ENCODE measurements around the gene SRP9. TPM values are rescaled to one million over a fixed set of nuclear protein-coding genes. Genes with fewer than 3 reads are reported as not detected.
A peak's percentile ranks its signal among the peaks of the same experiment; 100 is the strongest.

SRP9 gene
- total RNA-seq: 100 to 1,000 TPM; 189 to 200 TPM
- long read RNA-seq, transcript SRP9-201 (3 exons, 1,480 nt): major isoform, 220 of 246 reads
- long read RNA-seq, transcript SRP9-203 (4 exons, 1,596 nt): minor isoform, 12 of 246 reads
- long read RNA-seq, partial matches to known transcripts: 2 of 246 reads
- long read RNA-seq, other reads (novel, unspliced or antisense): 12 of 246 reads

GRCh38 chr1:225777583-225778336 lies at the start of gene SRP9:
SRP9 (plus strand) TSS chr1:225777826; CDS start chr1:225777941, 115 bp downstream.
- intact Hi-C loops (cut with DNase I): loop anchor here (5.0 to 10.0 kb wide), 3 partner anchors 135 to 223 kb away; no protein-coding TSS in a partner anchor
- DNase-seq (peak; percentile 99), ATAC-seq (peak; percentile 100)

- no peak for ATAC-seq
- intact Hi-C loops (cut with DNase I): no loop called here
These were observed 46.1 kb upstream of the SRP9 start for GRCh38 chr1:225731491-225731890.

GRCh38 chr1:225733254-225733653 lies 44.4 kb upstream of the SRP9 start:
- intact Hi-C loops (cut with DNase I): no loop called here
- DNase-seq: no peak
- ATAC-seq: no peak

More at GRCh38 chr1:225731491-225731890, 46.1 kb upstream of the SRP9 start:
- no peak for DNase-seq

GRCh38 chr1:225735252-225736149 lies 42.1 kb upstream of the SRP9 start:
- intact Hi-C loops (cut with DNase I): no loop called here
- DNase-seq: peak; percentile 81
- peak; percentile 94 to 98 for ATAC-seq

- DNase-seq: no peak
- intact Hi-C loops (cut with DNase I): no loop called here
These were observed 41.1 kb upstream of the SRP9 start for GRCh38 chr1:225736437-225737098.

GRCh38 chr1:225737161-225737560 lies 40.5 kb upstream of the SRP9 start:
- ATAC-seq (no peak), DNase-seq (no peak)
- intact Hi-C loops (cut with DNase I): no loop called here

More at GRCh38 chr1:225736437-225737098, 41.1 kb upstream of the SRP9 start:
- ATAC-seq: no peak

GRCh38 chr1:225737866-225738265 lies 39.8 kb upstream of the SRP9 start:
- intact Hi-C loops (cut with DNase I): no loop called here
- DNase-seq (no peak), ATAC-seq (no peak)

- no peak for ATAC-seq
- no peak for DNase-seq
- intact Hi-C loops (cut with DNase I): no loop called here
These were observed 38.9 kb upstream of the SRP9 start for GRCh38 chr1:225738763-225739162.

GRCh38 chr1:225739542-225740107 lies 38.0 kb upstream of the SRP9 start:
- ATAC-seq (no peak), DNase-seq (no peak)
- intact Hi-C loops (cut with DNase I): no loop called here

GRCh38 chr1:225744745-225745144 lies 32.9 kb upstream of the SRP9 start:
- intact Hi-C loops (cut with DNase I): no loop called here
- no peak for ATAC-seq
- DNase-seq: no peak

- no peak for ATAC-seq
- DNase-seq: no peak
- intact Hi-C loops (cut with DNase I): no loop called here
These were observed 32.4 kb upstream of the SRP9 start for GRCh38 chr1:225745273-225745672.

GRCh38 chr1:225746361-225747179 lies 31.1 kb upstream of the SRP9 start:
- DNase-seq: peak; percentile 70
- intact Hi-C loops (cut with DNase I): no loop called here
- peak; percentile 92 to 98 for ATAC-seq

- intact Hi-C loops (cut with DNase I): no loop called here
- DNase-seq (no peak), ATAC-seq (no peak)
These were observed 30.1 kb upstream of the SRP9 start for GRCh38 chr1:225747566-225747965.

- intact Hi-C loops (cut with DNase I): no loop called here
- DNase-seq (no peak), ATAC-seq (no peak)
These were observed 29.1 kb upstream of the SRP9 start for GRCh38 chr1:225748529-225748928.

GRCh38 chr1:225749706-225750105 lies 27.9 kb upstream of the SRP9 start:
- DNase-seq (no peak), ATAC-seq (no peak)
- intact Hi-C loops (cut with DNase I): no loop called here

- DNase-seq (no peak), ATAC-seq (no peak)
- intact Hi-C loops (cut with DNase I): no loop called here
These were observed 27.2 kb upstream of the SRP9 start for GRCh38 chr1:225750420-225750819.

GRCh38 chr1:225750875-225751824 lies 26.5 kb upstream of the SRP9 start:
- intact Hi-C loops (cut with DNase I): no loop called here
- ATAC-seq (no peak), DNase-seq (no peak)
